NCI-H460 (cell line): ENCODE data around the gene SERPING1. TPM values are rescaled to one million over a fixed set of nuclear protein-coding genes. Genes with fewer than 3 reads are reported as not detected.

Experiments
- DNase-seq: peaks from one replicate; pipeline ENCODE4 v3.0.0-alpha.2; 2016; ENCODE audit warnings: low read depth; ENCODE audit errors: extremely low read depth
- total RNA-seq: library from RNA; depleted of rRNA; stranded (reverse); fragments of >200 nt; shearing (Covaris generic); gene quantifications from 2 replicates; pipeline ENCODE4 v1.2.3, GENCODE V29; 2014

SERPING1 gene
- total RNA-seq, 1 experiment from 2014 or later, result not detected

- no peak for DNase-seq
Observed at GRCh38 chr11:57596266-57596885, 1.1 kb upstream of the SERPING1 start.

- no peak for DNase-seq
Observed at GRCh38 chr11:57597916-57598830, 688 bp downstream of the SERPING1 start.

GRCh38 chr11:57598831-57599155 is 1.3 kb downstream of the SERPING1 start:
- no peak for DNase-seq

- no peak for DNase-seq
Observed at GRCh38 chr11:57599381-57599780, 1.9 kb downstream of the SERPING1 start.

- no peak for DNase-seq
Observed at GRCh38 chr11:57601297-57601696, 3.8 kb downstream of the SERPING1 start.

GRCh38 chr11:57604296-57605027 is 7.0 kb downstream of the SERPING1 start:
- DNase-seq, result no peak

- no peak for DNase-seq
Observed at GRCh38 chr11:57605028-57605420, 7.5 kb downstream of the SERPING1 start.

GRCh38 chr11:57610170-57610569 is 12.7 kb downstream of the SERPING1 start:
- DNase-seq, result no peak

- no peak for DNase-seq
Observed at GRCh38 chr11:57614234-57614772, 16.8 kb downstream of the SERPING1 start.

DNA sequence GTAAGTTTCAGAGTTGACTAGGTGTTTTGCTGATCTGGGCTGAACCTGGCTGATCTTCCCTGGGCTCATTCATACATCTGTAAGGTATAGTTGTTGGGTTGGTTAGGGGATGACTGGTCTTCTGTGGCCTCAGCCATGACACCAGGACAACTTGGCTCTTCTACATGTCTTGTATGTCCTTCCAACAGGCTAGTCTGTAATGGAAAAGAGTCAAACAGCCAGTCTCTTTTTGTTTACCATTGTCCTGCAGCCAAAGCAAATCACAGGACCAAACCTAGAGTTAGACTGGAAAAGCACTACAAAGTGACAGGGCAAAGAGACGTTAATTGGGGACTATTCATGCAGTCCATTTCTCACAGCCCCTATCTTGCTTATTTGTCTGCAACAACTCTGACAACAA is 17.8 kb downstream of the SERPING1 start:
- no peak for DNase-seq

DNA sequence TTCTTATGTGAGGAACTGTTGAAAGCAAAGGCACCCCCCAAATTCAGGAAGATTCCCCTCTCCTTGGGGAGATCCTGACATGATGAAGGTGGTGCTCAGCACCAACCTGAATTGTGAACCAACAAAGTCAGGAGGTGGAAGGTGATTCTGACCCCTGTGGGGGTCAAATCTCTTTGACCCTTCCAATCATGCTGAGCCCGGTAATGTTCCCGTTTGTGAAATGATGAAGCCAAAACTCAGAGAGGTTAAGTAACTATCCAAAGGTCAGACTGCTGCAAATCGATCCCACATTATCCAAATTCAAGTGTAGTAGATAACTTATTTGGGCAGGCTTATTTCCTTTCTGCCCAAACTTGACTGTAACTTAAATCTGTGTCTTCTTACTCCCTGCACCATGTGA is 19.1 kb downstream of the SERPING1 start:
- no peak for DNase-seq

DNA sequence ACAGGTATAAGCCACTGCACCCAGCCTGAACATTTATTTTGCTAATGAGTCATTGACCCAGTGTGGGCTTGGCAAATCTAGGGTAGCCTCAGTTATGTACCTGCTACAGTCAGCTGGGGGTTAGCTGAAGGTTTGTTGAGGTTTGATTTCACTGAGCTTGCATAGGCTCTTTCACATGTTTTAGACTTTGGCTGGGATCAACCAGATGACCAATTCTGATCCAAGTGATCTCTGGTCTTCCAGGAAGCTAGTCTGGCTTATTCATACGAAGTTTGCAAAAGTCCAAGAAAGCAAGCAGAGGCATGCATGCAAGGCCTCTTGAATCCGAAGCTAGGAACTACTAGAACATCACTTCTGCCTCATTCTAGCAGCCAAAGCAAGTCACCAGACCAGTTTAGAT is 21.0 kb downstream of the SERPING1 start:
- DNase-seq, result no peak

- no peak for DNase-seq
Observed at GRCh38 chr11:57619331-57619730, 21.8 kb downstream of the SERPING1 start.

DNA sequence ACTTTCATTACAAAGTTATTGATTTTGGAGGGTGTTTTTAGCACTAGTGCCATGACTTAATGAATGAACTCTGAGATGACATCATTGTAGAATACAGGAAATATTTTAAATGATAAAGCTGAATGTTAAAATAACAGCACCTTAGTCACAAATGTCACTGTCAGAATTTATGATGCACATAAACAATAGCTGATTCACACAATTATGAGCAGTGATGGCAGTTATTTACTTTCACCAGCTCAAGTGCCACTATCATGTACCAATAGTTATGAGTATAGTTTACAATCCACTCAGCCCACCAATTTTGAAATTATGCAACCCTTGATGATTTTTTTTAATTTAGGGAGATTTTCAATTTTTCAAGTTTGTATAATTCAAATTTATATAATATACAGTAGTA is 23.0 kb downstream of the SERPING1 start:
- no peak for DNase-seq

DNA sequence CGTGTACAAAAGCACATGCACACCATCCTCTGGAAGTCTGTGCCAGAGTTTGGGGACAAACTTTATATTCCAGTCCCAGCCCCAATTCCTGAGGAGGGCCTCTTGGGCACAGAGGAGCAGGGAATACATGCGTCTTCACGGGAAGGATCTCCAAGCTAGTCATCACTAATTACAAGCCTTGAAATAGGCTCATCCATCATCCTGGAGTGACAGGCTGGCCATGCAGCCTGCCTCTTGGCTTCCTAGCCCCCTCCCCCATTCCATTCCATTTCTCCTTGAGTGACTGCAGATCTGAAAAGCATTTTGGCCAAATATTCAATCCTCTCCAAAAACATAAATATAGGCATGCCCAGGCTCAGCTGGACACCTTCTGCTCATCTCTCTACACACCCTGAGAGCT is 24.8 kb downstream of the SERPING1 start:
- DNase-seq, result no peak

- no peak for DNase-seq
Observed at GRCh38 chr11:57624864-57625263, 27.4 kb downstream of the SERPING1 start.

GRCh38 chr11:57626895-57627294 is 29.4 kb downstream of the SERPING1 start:
- no peak for DNase-seq

- no peak for DNase-seq
Observed at GRCh38 chr11:57630171-57630570, 32.7 kb downstream of the SERPING1 start.

- no peak for DNase-seq
Observed at GRCh38 chr11:57632116-57632515, 34.6 kb downstream of the SERPING1 start.

- no peak for DNase-seq
Observed at GRCh38 chr11:57633394-57634070, 36.0 kb downstream of the SERPING1 start.

DNA sequence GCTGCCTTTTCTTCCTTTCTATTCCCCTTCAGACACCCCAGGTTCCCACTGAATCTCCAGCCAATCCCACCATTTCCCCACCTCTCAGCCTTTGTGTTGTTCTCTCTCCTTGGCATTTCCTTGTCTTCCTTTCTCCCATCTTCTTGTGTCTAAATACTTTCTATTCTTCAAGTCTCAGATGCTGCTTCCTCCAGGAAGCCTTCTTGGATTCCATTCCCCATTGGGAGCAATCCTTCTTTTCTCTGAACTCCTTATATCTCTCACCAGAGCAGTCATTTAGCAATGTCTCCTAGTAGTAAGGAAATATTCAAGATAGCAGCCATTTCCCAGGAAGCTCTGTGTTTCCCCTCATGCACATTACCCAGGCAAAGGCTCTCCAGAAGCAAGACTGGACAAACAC is 36.8 kb downstream of the SERPING1 start:
- no peak for DNase-seq
